HG02763 (cell line): Measurements from ENCODE around the gene HOXA11.

Source experiments
- ATAC-seq: cut with Tn5 transposase; IDR thresholded peaks from one replicate; pipeline ENCODE4 v1.9.1; 2021; ENCODE audit warnings: mild to moderate bottlenecking, moderate library complexity; ENCODE audit not compliant: unreplicated experiment

The HOXA11 gene

DNA sequence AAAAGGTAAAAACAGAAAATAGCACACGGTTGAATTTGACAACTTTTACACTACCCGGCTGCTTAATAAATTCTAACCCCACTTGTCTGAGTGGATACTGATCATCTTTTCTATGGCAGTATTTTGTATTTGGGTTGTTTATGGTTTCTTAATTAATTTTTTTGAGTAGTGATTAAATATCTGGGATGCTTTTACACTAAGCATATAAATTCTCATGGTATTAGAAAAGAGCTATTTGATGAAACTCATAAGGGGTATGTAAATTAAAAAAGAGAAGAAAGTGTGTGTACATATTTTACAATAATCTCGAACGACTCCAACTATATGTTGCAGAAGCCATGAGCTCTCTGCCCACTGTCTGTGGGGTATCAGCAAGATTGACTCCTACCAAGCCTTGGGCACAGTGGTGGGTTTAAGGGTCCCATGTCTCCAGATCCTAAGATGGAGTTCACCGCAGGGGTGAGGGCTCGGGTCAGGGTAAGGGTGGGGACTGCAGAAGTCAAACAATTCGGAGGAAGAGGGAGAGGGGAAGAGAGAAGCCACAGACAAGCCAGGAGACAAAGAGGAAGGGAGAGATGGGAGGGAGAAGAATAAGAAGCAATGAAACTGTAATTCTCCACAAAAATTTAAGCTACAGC is 22.4 kb upstream of the HOXA11 start:
- no peak for ATAC-seq

- ATAC-seq = no peak
Measured at GRCh38 chr7:27205325-27206280, 20.6 kb upstream of the HOXA11 start.

DNA sequence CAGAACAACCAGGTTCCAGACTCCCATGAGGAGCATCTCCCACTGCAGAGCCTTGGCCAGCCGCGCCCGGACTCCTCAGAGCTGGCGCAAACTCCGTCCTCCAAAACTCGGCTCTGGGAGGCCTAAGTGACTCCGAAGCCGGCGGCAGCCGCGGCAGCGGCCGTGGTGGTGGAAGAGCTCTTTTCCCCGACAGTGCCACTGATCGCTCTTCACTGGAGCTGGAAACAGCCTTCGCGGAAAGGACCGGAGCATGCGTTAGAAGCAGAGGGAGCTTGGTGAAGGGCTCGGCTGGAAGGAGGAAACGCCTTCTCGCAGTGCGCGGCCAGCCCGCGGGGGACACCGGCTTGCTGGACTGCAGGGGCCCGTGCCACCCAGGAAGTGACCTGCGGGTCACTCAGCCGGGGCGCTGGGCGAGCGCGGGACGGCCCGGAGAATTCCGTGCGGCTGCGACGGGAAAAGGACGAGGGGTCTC is 19.9 kb upstream of the HOXA11 start:
- ATAC-seq = no peak

DNA sequence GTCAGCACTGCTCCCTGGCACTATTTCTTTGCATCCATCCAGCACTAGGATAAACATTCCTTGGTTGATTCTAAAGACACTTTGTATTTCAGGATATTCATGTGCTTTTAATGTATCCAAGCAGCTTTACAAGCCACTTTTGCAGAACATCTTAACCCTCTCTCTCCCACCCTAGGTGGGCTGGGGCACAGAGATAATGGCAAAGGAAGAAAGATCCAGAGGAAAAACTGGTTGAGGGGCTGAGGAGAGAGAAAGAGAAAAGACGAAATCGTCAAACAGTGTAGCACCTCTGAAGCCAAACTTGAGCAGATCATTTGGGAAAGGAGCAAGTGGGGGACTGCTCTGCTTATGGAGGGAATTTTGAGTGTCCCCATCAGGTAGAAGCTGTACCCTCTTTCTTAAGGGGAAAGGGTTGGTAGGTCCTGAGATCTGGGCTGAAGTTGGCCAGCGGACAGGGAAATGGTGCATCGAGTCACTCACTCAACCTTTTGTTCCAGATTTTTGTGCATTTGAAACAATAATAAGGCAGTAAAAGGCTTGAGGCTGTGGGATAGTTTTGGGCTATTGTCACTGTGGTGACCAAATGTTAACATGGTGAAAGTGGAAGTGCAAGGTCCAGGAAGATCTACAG is 19.0 kb upstream of the HOXA11 start:
- ATAC-seq = no peak

- no peak for ATAC-seq
Measured at GRCh38 chr7:27203365-27203953, 18.4 kb upstream of the HOXA11 start.

DNA sequence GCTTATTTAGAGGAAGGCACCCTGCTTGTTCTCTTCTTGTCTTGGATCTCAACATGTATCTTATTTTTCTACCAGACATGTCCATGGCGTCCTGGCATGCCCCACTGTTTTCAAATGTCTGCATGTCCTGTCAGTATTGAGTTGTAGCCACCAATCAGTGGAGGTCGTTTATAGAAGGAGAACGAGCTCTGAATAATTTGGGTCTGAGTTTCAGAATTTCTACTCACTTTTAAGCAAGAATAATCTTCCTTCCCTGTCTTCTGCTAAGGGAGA is 17.8 kb upstream of the HOXA11 start:
- ATAC-seq = no peak

DNA sequence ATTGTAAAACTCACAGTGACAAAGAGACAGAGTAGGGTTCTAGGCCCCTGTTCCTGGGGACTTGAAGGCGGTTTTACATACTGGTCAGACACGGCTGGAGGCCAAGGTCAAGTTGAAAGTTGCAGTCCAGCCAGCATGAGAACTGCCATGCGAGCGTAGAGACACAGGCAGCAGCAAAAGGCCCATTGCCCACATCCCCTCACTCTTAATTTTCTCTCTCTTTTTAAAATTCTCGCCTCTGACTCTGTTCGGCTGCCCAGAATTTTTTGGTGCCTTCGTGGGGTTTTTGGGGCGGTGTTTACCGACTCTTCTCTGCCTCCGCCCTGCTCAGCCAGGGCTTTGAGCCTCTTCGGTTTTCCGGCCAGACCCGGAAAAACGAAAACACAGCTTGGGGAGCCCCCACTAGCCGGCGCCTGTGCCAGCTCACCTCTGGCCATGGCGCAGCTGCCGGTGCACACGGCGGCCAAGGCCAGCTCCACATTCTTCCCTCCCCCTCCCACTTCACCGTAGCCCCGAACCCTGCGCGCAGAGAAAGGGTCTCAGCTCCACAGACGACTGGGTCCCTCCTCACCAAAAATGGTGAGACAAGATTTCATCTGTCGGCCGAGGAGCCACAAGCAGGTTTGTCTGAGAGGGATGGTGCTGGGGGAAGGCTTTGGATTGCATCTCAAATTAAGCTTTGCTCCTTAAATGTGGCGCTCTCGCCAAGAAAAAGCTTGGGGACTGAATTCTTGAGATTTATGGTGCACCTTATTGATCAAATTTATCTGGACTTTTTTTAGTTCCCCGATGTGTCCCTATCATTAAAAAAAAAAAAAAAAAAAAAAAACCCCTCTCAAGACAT is 17.2 kb upstream of the HOXA11 start:
- ATAC-seq = no peak

DNA sequence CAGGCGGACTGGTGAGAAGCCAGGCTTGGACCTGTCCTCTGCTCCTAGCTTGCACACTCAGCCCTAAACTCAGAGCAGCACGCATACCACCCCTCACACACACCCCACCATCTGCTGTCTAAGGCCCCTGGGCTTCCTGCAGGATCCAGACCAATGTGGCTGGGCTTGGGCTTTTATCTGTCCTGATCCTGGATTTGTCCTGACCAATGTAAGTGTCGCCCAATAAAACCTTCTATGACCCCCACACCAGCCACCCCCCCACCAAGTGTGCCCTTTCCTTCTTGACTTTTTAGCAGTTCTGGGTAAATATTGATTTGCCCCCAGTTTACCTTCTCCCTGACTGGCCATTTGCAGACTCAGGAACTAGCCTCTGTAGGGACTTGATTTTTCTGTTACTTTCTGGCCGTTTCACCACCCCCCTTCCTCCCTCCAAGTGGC is 16.6 kb upstream of the HOXA11 start:
- ATAC-seq = no peak

GRCh38 chr7:27200761-27201579 is 15.9 kb upstream of the HOXA11 start:
- no peak for ATAC-seq

DNA sequence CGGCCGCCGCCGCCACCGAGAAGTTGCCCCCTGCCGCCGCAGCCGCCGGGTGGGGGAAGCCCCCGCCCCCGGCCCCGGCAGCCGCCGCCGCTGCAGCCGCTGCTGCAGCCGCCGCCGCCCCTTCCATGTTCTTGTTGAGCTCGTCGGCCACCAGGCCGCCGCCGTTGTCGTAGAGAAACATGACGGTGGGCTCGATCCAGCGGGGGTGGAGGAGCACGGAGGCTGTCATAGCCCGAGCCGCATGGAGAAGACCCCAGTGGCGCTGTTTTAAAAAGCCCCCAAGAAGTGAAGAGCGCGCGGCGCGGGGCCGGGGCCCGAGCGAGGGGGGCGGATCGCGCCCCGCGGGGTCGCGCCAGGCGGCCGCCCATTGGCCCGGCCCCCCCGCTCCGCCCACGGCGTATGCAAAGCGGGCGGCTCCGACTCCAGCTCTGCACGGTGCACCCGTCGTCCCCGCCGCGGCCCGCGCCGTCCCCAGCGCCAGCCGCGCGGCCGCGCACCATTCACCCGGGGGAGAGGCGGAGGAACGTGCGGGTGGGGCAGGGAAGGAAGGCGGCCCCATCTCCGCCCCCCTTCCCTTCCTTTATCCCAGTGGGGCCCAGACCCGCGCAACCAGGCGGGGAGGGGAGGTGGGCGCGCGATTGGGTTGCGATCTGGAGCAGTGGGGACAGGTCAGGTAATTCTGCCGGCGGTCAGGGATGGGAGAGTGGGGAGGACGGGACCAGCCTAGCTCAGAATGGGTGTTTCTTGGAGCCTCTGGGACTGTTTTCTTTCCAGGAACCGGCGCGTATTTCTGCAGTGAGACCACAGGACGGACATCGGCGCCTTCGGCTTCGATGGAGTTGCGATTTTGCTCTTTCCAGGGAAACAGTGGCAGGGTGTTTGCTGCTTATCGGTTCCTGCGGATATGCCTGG is 15.1 kb upstream of the HOXA11 start, which contains the start of gene HOXA13:
Gene HOXA13 (minus strand): TSS at position 243 of the 912 bp plus-strand sequence. CDS start 14 bp downstream, at position 229.
- ATAC-seq = no peak

DNA sequence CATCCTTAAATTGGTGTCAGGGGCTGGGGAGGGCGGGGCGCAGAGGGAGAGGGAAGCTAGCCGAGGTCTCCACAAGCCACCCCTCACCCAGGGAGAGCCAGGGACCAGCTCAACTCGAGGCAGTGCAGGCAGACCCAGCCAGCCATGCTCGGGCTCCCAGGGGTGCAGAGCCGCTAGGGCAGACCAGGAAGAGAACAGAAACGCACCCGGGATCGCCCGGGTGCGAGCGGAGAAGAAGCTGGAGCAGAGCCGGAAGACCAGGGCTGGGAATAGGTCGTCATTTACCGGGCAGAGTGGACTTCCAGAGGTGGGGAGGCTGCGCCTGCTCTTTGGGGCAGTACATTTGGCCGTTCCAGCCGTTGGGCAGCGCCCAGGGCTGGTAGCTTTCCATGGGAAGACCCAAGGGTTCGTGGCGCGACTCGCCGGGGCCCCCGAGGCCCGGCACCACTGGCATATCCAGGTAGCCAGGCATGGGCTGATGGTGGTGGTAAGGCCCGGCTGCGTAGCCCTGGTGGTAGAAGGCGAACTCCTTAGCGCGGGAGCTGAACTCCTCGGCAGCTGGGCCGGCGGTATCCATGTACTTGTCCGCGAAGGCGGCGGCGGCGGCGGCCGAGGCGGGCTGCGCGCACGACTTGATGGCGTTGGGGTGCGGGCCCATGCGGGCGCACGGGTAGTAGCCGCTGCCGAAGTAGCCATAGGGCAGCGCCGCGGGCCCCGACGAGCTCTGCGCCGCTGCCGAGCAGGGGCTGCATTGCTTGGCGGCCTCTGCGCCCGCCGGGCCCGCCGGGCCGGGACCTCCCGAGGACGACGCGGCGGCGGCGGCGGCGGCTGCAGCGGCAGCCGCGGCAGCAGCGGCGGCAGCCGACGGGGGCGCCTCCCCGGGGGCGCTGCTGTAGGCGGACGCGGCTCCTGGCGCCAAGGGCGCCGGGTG is 14.1 kb upstream of the HOXA11 start:
- no peak for ATAC-seq

DNA sequence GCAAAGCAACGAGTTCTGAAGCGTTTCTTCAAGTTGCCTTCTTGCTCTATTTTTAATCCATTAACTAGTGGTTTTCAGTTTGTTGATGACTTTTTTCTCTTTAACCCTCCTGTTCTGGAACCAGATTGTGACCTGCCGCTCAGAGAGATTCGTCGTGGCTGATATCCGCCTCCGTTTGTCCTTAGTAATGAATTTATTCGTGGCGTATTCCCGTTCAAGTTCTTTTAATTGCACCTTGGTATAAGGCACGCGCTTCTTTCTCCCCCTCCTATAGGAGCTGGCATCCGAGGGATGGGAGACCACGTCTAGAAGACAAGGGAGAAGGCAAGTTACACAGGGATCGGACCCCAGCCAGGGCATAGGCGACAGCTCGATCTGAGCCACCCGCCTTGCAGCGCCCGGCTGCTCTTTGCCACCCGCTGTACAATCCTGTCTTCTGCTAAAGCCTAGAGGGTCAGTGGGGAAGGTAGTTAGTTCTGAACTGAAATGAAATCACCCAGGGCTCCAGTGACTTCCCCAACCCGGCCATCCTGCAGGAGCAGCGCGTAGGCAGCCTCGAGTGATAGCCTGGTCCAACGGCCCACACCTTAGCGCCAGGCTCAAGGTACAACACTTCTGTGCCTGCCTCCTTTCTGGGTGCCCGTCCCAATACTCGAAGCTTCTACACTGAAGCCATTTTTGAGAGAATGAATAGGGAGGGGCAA is 13.3 kb upstream of the HOXA11 start:
- no peak for ATAC-seq

- ATAC-seq = no peak
Measured at GRCh38 chr7:27197137-27198042, 12.4 kb upstream of the HOXA11 start.

GRCh38 chr7:27196287-27196767 is 11.3 kb upstream of the HOXA11 start:
- ATAC-seq = no peak

- no peak for ATAC-seq
Measured at GRCh38 chr7:27194686-27195379, 9.8 kb upstream of the HOXA11 start.
